OCI-LY3 (cell line): Measurements from ENCODE around the gene INKA1.

ENCODE experiments used
- EZH2phosphoT487 ChIP-seq: fragments of 200-600 bp; shearing (Covaris generic); IDR thresholded peaks from 2 replicates; pipeline ENCODE4 v1.6.1; 2018; ENCODE audit warnings: antibody characterized with exemption, mixed run types, low read depth
- TF ChIP-seq, protein P1 (sequence below): fragments of 200-600, 300-600 bp; sonication (generic); IDR thresholded peaks from 2 replicates; pipeline ENCODE4 v1.5.1; 2014; ENCODE audit warnings: antibody characterized with exemption, low read length, low read depth

DNA sequence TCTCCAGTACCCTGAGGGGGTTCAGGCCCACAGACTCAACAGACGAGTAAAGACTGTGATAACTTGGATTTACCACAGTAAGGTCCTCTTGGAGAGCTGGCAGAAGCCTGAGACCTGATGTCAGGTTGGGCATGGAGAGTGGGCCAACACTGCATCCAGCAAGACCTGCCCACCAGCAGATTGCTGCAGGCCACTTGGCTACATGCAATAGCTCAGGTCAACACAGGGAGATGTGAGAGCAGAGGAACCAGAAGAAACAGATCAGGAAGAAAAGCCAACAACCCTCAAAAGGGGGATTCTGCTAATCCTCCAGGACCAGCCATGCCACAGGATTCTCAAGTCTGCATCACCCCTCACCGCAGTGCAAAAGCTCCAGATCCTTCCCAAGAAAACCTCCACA is 15.0 kb upstream of the INKA1 start:
- TF ChIP-seq, protein P1, sequence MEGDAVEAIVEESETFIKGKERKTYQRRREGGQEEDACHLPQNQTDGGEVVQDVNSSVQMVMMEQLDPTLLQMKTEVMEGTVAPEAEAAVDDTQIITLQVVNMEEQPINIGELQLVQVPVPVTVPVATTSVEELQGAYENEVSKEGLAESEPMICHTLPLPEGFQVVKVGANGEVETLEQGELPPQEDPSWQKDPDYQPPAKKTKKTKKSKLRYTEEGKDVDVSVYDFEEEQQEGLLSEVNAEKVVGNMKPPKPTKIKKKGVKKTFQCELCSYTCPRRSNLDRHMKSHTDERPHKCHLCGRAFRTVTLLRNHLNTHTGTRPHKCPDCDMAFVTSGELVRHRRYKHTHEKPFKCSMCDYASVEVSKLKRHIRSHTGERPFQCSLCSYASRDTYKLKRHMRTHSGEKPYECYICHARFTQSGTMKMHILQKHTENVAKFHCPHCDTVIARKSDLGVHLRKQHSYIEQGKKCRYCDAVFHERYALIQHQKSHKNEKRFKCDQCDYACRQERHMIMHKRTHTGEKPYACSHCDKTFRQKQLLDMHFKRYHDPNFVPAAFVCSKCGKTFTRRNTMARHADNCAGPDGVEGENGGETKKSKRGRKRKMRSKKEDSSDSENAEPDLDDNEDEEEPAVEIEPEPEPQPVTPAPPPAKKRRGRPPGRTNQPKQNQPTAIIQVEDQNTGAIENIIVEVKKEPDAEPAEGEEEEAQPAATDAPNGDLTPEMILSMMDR: no peak
- TF ChIP-seq EZH2phosphoT487: no peak
